ENCODE data around the gene TGFBR3.
A peak's percentile ranks its signal among the peaks of the same experiment; 100 is the strongest.

TGFBR3 gene

DNA sequence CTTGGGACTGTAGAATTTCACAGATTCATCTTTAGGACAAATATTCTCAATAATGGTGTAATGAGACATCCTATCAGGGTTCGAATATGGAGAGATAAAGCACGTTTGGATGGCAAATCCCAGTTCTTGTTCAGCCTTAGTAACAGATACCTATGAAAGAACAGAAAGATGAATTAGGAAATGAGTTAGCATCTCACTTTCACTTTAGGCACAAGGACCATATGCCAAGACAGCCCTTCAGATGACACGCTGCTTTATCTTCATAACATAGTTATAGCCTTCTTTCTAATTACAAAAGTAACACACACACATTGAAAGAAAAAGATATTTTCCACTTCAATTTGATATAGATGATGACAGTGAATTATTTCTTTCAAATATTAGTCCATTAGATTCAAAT is 173.6 kb downstream of the TGFBR3 start:
- peak overlapping the region; percentile 89 for H3K4me2 ChIP-seq (ENCODE audit: low read length)

GRCh38 chr1:91711504-91712247 is 174.3 kb downstream of the TGFBR3 start:
- Histone ChIP-seq H3K4me2 (ENCODE audit: low read length) (peak overlapping the region; percentile 89), H4K20me1 (ENCODE audit: insufficient read depth, low read length) (no peaks in the 10 kb centered on the region), H3K79me2 (ENCODE audit: low read length) (no peaks in the 10 kb centered on the region), H3K27me3 (ENCODE audit: low read depth, low read length) (no peaks in the 10 kb centered on the region), H3K9ac (ENCODE audit: low read length) (peak overlapping the region; percentile 45; the same call in 1 of the 2 replicates), H3K27ac (ENCODE audit: low read length) (peak overlapping the region; percentile 74), H3K9me3 (ENCODE audit: insufficient read depth, low read length) (no peaks in the 10 kb centered on the region), H2AFZ (ENCODE audit: low read depth, low read length) (no peak overlapping the region), H3K4me3 (ENCODE audit: low read length) (peak overlapping the region; percentile 65), H3K36me3 (replicated peaks; ENCODE audit: low read depth, low read length) (no peaks in the 10 kb centered on the region), H3K4me1 (ENCODE audit: low read length) (peaks cover 43% of the 10 kb centered on the region)
- no peak for TF ChIP-seq CTCF (IDR thresholded peaks at IDR 0.05; ENCODE audit: low read depth, low read length)
- no peak for TF ChIP-seq EZH2phosphoT487 (IDR thresholded peaks at IDR 0.05; ENCODE audit: low read depth)

More for the DNA sequence above, 173.6 kb downstream of the TGFBR3 start:
- H3K36me3 ChIP-seq (replicated peaks; ENCODE audit: low read depth, low read length), result no peaks in the 10 kb centered on the region
- H3K27ac ChIP-seq (ENCODE audit: low read length), result peak overlapping the region; percentile 74
- H3K79me2 ChIP-seq (ENCODE audit: low read length), result no peaks in the 10 kb centered on the region
- no peaks in the 10 kb centered on the region for H3K27me3 ChIP-seq (ENCODE audit: low read depth, low read length)
- peak overlapping the region; percentile 56; the same call in 1 of the 2 replicates for H3K9ac ChIP-seq (ENCODE audit: low read length)
- H3K9me3 ChIP-seq (ENCODE audit: insufficient read depth, low read length), result no peaks in the 10 kb centered on the region
- H3K4me3 ChIP-seq (ENCODE audit: low read length), result peak overlapping the region; percentile 65
- no peak for TF ChIP-seq CTCF (IDR thresholded peaks at IDR 0.05; ENCODE audit: low read depth, low read length)
- no peak for TF ChIP-seq EZH2phosphoT487 (IDR thresholded peaks at IDR 0.05; ENCODE audit: low read depth)
- H2AFZ ChIP-seq (ENCODE audit: low read depth, low read length), result no peak overlapping the region
- H4K20me1 ChIP-seq (ENCODE audit: insufficient read depth, low read length), result no peaks in the 10 kb centered on the region
- peaks cover 43% of the 10 kb centered on the region for H3K4me1 ChIP-seq (ENCODE audit: low read length)

DNA sequence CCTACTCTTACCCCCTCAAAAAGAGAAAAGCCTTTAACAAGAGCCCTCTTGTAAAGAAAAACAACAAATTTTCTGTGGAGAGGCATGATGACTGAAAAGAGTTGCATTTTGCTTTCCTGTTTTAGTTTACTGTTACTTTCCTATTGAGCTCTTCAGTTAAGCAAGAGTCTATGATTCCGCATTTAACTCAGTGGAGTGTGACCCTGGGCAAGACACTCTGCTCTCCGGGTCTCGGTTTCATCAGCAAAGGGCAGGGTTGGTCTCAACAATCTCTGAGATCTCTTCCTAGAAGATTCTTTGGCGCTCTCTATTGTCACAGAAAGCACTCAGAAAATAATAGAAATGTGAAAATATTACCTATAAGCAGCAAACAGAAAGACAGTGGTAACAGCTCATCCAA is 175.7 kb downstream of the TGFBR3 start:
- H3K4me2 ChIP-seq (ENCODE audit: low read length), result peak overlapping the region; percentile 89
- peak overlapping the region; percentile 39; the same call in 1 of the 2 replicates for H3K9ac ChIP-seq (ENCODE audit: low read length)
- H3K36me3 ChIP-seq (replicated peaks; ENCODE audit: low read depth, low read length), result no peaks in the 10 kb centered on the region
- no peaks in the 10 kb centered on the region for H3K27me3 ChIP-seq (ENCODE audit: low read depth, low read length)
- H3K4me3 ChIP-seq (ENCODE audit: low read length), result peak overlapping the region; percentile 65
- peak overlapping the region; percentile 74 for H3K27ac ChIP-seq (ENCODE audit: low read length)
- no peaks in the 10 kb centered on the region for H3K9me3 ChIP-seq (ENCODE audit: insufficient read depth, low read length)
- no peaks in the 10 kb centered on the region for H4K20me1 ChIP-seq (ENCODE audit: insufficient read depth, low read length)
- H3K4me1 ChIP-seq (ENCODE audit: low read length), result peaks cover 43% of the 10 kb centered on the region
- no peaks in the 10 kb centered on the region for H3K79me2 ChIP-seq (ENCODE audit: low read length)
- no peak for TF ChIP-seq EZH2phosphoT487 (IDR thresholded peaks at IDR 0.05; ENCODE audit: low read depth)
- TF ChIP-seq CTCF (IDR thresholded peaks at IDR 0.05; ENCODE audit: low read depth, low read length), result no peak; the same call in 1 of the 2 replicates
- no peak overlapping the region for H2AFZ ChIP-seq (ENCODE audit: low read depth, low read length)

DNA sequence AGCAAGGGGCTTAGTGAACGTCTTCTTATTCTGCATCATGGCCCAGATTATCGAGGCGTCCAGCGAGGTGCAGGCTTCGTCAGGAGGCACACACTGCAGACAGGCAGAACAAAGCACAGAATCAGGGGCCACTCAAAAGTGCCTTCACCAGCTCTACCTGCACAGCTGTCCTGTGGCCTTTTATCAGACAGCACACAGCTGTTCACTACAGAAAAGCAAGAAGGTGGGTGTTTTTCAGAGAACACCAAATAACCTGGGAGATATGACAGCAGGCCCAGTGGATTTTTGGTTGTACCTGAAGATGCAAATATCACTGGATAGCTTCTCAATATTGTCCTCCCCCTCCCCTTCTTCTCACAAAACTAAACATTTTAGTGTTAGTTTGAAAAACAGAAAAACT is 177.3 kb downstream of the TGFBR3 start:
- H3K27me3 ChIP-seq (ENCODE audit: low read depth, low read length), result no peaks in the 10 kb centered on the region
- H3K4me2 ChIP-seq (ENCODE audit: low read length), result no peak overlapping the region
- TF ChIP-seq EZH2phosphoT487 (IDR thresholded peaks at IDR 0.05; ENCODE audit: low read depth), result no peak
- TF ChIP-seq CTCF (IDR thresholded peaks at IDR 0.05; ENCODE audit: low read depth, low read length), result no peak
- H3K27ac ChIP-seq (ENCODE audit: low read length), result no peak overlapping the region
- no peaks in the 10 kb centered on the region for H3K9me3 ChIP-seq (ENCODE audit: insufficient read depth, low read length)
- H3K9ac ChIP-seq (ENCODE audit: low read length), result no peak overlapping the region
- H3K4me1 ChIP-seq (ENCODE audit: low read length), result peaks cover 42% of the 10 kb centered on the region
- H3K36me3 ChIP-seq (replicated peaks; ENCODE audit: low read depth, low read length), result no peaks in the 10 kb centered on the region
- no peaks in the 10 kb centered on the region for H4K20me1 ChIP-seq (ENCODE audit: insufficient read depth, low read length)
- H2AFZ ChIP-seq (ENCODE audit: low read depth, low read length), result no peak overlapping the region
- H3K4me3 ChIP-seq (ENCODE audit: low read length), result no peak overlapping the region
- no peaks in the 10 kb centered on the region for H3K79me2 ChIP-seq (ENCODE audit: low read length)

Data from OCI-LY3 (cell line).